GM21390 (cell line): ENCODE results near the gene KIF1A.

ENCODE experiments used
- ATAC-seq: cut with Tn5 transposase; IDR thresholded peaks from one replicate; pipeline ENCODE4 v1.9.1; 2021; ENCODE audit not compliant: unreplicated experiment

KIF1A gene

DNA sequence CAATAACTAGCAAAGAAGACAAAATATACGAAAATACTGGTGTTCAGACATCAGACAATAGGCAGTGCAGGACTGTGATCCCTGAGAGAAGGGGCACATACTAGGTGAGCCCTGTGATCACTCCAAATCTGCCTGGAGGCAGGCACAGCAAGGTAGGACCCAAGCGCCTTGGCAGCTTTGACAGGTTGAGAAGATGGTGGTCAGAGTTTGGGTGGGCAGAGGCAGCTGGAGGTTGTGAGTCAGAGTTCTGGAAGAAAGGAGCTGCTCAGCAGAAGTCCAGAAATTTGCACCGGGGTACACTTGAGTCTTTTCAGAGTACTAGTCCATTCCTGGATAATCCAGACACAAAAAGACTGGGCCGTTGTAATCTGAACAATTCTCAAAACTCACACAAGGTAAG is 14.0 kb downstream of the KIF1A start:
- no peak for ATAC-seq

DNA sequence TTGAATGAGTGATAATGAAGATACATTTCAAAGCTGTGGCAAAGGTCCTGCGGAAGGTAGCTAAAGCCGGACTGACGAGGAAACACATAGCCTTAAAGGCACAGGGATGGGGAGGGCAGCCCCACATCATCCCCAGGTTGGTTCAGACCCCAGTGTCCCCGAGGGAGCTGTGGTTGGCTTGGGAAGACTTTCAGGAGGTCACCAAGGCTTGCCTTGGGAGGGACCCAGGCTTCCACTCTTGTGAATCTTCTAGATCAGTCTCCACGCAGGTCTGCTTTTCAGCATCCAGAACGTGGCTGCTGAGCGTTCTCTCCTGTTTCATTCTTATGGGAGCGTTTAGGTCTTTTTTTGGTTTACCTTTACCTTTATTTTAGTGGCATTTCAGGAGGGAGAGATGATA is 16.8 kb downstream of the KIF1A start:
- no peak for ATAC-seq

DNA sequence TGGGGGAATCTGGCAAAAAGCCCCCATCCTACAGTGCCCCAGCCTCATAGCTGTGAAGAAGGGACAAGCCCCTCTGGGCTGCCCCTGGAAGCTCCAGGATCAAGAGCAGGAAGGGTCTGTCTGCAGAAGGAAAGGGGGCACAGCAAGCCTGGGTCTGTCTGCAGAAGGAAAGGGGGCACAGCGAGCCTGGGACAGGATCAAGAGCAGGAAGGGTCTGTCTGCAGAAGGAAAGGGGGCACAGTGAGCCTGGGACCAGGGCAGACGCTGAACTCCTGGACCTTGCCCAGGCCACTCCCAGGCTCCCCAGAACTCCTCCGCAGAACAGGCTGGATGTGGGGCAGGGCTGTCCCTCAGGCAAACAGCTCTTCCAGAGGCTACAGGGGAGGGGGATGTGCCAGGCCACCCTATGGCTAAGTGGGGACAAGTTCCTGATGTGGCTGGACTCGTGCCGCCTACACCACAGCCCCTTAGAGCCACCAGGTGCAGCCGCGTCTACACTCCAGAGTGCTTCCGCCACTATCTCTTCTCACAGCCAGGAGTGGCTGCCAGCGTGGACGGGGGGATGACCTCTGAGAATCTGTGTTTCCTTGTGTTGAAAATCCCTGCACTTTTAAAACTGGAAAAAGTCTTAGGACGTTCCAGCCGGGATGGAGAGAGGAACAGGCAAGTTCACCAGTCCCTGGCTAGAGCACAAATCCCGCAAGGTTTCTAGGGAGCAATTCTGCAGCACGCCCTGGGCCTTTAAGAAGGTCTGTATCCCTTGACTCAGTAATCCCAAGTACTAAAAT is 20.8 kb downstream of the KIF1A start:
- no peak for ATAC-seq

DNA sequence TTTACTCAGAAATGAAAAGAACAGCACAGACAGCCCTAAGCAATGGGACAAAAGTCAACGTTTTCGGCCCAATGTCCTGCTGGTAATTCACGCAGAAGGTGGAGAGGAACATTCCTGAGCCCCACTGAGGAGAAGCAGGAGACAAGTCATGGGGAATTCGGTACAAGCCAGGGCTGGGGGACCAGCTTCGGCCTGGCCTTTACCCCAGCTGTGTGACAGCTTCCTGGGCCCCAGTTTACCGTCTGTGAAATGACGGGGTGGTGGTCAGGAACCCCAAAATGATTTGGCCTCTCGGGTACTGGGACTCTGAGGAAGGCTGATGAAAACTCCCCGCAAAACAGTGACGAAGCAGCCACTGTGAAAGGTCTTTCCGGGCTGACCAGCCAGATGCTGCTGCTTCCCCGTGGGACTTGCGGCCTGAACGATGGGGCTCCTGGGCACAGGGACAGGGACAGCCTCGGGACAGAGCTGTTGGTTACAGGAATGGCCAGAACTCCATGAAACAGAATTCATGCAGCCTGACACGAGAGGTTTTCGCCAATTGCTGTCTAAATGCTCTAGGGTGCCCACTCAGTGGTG is 21.6 kb downstream of the KIF1A start:
- no peak for ATAC-seq

DNA sequence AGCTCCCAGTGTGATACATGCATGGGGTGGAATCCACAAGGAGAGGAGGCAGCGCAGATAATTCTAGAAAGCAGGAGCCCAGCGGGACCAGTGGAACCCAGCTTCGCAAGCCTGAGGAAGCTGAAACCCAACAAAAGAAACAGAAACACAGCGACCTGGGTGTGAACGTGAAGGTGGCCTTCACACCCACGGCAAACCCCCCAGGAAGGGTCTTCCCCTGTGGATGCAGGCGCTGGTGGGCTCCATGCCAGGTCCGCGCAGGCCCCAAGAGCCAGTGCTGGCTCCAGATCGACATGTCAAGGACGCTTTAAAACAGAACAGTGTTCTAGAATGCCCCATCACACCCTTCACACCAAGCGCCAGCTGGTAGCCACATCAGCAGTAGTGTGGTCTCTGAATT is 22.1 kb downstream of the KIF1A start:
- no peak for ATAC-seq

DNA sequence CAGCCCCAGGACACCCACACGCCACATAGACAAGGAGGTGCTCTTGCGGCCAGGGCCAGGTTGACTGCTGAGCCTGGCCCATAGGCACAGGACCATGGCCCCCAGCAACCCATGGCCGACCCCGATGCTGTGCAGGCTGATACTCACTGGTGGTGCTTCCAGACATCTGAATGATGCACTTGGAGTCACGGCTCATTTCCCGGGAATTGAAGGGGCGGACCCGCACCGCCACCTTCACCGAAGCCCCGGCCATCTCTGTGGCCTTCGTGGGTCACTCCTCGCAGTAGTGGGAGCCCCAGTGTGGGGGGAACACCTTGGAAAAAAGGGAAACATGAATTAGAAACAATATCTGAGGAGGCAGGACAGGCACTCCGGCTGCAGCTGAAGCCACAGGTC is 22.5 kb downstream of the KIF1A start:
- ATAC-seq: no peak

DNA sequence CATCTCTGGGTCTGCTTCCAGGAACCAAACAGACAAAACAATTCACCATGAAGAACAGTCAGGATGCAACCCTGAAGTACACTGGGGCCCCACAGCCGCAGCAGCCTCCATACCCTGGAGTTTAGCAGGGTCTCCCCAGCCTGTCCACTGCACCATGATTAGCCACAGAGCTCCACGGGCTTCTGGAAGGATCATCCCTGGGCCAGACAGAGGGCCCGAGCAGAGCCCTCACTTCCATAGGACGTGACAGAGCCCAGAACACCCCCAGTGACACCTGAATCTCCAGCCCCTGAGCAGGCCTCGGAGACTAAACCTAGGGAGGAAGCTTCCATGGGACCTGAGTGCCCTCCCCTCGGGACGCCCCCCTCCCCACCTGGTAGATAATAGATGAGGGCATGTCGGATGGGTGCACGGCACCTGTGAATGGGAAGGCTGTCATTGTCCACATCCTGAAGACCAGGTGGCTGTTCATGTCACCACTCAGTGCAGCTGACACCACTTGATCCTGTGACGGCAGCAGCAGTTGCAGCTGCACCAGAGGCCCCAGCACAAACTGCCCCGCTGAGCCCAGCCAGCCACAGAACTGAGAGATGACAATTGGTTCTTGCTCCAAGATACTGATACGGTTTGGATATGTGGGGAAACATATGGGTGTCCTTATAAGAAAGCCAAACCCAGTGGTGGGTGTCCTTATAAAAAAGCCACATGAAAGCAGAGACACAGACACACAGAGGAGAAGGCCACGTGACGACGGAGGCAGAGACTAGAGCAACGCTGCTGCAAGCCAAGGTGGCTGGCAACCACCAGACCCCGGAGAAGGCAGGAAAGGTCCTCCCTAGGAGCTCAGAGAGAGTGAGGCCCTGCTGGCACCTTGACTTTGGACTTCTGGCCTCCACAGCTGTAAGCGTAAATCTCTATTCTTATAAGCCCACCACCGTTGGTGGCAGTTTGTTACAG is 23.2 kb downstream of the KIF1A start:
- no peak for ATAC-seq

DNA sequence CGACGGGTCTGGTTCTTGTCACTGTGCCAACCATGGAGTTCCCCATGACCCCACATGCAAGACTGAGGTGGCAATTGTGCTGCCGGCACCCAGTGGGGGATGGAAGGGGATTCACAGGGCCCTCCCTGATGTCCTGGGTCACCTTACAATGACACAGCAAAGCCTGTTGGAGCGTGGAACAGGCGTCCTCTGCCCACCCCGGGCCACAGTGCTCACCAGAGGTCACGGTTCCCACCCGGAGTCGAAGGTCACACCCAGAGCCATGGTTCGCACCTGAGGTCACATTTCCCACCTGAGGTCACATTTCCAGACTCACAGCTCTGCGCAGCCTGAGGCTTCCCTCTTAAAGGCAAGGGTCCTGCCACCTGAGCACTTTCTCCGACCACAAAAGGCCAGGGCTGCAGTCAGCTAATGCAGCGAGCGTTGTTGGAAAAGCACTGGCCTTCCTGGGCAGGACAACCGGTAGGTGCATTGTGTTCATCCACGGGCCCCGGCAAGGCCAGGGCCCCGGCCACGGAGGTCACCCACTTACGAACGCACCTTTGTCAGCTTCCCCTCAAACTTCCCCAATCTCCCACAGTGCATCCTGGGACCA is 24.0 kb downstream of the KIF1A start:
- no peak for ATAC-seq

DNA sequence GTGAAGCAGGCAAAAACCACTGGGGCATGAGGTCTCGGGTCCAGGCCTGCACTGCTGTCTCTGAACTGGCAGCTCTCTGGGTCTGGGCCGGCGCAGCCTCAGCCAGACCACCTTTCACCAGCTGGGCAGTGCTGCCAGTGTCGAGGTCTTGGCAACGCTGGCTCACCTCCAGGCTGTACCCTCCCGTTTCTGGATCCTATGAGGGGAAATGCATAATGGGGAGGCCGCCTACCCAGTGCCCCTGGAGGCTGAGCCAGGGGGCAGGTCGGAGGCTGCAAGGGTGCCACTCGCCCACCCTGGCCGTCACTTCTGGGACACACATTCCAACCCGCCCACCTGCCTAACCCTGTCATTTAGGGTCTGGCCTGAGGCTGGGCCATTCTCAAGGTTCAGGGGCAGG is 24.6 kb downstream of the KIF1A start:
- ATAC-seq: no peak

DNA sequence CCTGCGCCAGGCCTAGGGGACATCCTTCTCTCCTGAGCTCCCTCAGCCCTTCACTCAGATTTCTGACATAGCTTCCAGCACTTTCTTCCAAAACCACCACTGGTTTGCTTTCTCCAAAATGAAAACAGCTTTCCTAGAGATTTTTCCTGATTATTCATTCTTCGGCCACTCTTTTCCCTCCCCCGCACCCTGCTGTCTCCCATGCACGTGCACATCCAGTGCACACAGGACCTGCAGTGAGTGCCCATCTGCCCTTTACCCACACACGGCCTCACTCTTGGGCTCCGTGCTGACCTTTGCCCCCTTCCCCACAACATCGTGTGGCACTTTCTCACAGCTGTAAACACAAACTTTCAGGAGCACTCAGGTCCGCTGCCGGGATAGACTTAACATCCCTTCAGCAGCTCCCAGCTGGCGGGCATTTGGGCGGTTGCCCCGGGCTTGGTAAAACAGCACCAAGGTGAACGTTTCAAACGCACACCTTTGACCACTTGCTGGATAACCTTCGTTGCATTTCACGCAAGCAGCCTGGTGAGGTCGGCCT is 25.8 kb downstream of the KIF1A start:
- no peak for ATAC-seq

DNA sequence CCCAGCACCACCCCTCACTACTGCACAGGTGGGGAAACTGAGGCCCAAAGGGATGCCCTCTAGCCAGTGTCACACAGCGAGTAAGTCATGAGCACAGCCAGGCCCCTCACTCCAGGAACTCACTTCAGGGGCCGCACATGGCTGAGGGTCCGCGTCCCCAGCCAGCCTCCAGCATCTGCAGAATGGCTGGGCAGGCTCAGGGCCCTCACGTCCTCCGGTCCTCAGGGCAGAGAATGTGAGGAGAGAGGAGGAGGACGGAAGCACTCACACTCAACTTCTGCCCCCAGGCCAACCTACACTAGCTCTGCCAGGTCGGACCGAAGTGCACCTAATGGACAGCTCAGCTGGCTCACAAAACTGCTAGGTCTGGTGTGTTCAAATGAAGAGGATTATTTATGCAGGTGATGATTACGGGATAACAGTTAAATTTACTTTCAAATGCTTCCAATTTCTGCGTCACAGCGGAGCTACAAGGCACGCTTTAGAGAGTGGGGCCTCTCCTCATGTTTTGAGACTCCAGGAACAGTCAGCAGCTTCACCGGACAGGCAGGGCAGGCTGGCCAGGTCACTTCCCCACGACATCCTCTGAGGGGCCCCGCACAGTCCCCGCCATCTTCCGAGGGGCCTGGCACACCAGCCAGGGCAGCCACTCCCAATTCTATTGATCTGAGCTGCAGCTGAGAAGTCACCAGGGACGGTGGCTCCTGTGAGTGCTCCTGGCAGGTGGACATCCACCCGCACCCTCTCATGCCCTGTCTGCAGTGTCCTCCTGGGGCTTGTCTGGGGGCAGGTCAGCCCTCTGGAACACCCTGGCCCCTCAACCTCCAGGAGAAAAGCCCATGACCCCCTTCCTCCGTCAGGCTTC is 26.5 kb downstream of the KIF1A start:
- no peak for ATAC-seq

DNA sequence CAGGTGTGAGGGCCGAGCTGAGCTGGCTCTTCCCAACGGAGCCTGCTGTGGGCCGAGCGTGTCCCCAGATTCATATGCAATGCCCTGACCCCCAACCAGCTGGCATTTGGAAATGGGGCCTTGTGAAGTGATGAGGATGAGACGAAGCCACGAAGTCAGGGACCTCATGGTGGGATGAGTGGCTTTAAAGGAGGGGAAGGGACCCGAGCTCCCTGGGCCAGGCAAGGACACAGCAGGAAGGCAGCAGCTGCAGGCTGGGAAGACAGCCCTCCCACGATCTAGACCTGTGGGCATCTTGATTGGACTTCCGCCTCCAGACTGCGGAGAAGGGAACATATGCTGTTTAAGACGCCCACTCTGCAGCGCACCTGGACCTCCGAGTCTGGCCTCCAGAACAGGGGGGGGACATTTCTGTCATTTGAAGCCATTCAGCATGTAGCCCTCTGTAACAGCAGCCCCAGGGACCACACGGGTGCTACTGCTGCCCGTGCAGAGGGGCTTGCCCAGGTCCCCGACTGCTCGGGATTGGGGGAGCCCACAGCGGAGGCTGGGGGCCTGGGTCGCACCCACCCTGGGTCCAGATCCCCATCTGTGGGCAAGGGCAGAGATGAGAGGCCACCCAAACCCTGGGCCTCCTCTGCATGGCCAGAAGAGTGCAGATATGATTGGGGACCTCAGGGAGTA is 27.2 kb downstream of the KIF1A start:
- ATAC-seq: no peak

DNA sequence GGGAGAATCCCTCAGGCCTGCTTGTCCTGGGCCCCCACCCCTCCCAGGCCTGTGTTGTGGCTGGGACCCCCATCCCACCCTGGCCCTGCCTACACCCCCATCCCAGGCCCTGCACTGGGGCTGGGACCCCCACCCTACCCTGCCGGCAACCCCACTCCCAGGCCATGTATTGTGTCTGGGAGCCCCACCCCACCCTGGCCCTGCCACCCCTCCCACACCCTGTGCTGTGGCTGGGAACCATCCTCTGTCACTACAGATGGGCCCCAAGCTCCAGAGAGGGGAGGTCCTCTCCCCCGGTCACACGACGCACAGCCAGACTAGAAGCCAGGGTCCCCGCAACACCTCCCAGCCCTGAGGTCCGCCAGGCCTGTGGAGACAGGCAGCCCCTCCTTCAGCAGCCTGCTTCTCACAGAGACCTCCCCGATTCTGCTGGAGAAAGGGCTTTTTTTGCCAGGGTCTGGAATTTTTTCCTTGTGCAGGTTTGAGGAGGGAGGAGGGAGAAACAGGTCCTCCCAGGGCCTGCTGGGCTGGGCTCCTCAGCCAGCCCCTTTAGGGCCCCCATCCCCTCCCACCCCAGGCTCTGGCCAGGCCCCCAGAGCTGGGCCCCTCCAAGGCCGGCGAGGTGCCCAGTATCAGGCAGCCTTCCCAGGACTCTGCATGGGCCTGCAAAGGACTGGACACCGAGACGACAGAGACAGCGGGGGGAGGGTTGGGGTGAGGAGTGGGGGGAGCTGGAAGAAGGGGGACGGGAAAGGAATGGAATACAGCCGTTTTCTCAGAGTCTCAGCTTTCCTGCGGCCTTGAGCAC is 28.0 kb downstream of the KIF1A start:
- no peak for ATAC-seq

DNA sequence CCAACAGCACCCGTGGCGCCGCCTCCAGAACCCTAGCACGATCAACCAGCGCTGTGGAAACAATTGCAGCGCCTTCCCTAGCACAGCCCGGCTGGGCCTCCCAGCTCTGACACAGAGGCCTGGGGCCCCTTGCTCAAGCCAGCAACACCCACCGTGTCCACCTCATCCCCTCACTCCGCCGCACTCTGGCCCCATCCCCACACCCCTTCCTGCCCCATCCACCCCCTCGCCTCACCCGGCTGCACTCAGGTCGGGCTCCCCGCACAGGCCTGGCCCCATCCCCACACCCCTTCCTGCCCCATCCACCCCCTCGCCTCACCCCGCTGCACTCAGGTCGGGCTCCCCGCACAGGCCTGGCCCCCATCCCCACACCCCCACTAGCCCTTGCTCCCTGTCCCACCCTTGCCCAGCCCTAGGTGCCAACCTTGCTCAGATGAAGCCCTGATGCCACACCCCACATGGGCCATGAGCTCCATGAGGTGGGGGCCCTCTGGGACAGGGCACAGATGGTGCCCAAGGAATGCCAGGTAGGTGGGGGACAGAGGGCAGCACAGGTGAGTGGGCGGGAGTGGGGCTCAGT is 28.7 kb downstream of the KIF1A start:
- no peak for ATAC-seq

DNA sequence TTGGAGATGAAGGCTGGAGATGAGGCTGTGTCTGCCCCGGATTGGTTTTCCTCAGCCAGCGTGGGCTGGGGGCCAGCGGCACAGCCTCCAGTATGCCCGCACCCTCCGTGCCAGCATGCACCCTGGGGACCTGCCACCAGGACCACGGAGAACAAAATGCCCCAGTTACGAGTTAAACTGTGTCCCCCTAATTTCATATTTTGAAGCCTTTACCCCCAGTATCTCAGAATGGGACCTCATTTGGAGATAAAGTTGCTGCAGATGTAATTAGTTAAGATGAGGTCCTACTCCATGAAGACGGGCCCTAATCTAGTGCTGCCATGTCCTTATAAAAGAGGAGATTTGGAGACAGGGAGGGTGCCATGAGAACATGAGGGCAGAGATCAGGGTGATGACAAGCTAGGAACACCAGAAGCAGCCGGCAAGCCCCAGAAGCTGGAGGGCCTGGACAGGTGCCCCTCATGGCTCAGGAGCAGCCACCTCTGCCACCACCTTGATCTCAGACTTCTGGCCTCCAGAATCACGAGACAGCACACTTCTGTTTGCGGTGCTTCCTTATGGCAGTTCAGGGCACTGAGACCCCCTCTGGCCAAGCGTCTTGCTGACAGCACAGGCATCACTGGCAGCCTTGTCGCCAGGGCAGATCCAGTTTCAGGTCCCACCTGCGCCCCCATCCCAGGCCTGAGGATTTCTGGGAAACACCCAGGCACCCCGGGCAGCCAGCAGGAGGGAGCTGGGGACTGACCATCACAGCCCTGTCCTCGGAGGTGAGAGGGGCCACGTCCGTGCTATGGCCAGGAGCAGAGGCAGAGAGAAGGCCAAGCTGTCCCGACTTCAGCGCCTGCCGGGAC is 29.4 kb downstream of the KIF1A start:
- no peak for ATAC-seq

DNA sequence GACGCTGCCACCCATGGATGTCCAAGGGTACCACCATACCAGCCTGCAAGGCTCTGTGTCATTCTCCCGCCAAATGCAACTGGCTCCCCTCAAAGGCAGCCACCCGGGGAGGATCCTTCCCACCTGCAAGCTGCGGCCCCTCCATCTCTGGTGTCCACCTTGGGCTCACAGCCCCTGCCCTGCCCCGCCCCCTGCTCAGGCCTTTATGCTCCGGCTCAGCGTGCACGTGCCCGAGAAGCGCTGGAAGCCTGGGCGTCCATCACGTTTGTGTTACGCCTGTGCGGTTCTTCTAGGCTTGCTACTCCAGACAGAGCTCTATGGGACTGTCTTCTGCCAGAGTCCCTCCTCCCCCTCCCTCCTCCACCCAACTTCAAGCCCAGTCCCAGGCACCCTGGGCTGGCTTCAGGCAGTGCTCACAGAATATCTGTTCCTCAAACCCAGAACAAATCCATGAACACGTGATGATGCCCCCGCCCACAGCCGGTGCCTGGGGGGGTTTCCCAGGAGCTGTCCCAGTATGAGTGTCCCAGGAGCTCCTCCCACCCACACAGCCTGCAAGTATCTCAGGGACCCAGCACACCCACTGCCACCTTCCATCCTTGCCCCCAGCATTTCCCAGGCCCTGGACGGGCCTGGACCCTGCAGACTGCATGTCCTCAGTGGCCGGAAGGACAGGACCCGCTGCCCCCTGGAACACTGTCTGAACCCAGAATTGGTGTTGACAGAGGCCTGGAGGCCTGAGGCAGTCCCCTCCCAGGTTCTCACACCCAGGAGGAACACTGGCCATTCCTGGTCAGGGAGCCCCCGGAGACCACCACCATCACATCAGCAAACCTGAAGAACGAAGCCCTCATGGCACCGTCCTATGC is 30.3 kb downstream of the KIF1A start:
- no peak for ATAC-seq

DNA sequence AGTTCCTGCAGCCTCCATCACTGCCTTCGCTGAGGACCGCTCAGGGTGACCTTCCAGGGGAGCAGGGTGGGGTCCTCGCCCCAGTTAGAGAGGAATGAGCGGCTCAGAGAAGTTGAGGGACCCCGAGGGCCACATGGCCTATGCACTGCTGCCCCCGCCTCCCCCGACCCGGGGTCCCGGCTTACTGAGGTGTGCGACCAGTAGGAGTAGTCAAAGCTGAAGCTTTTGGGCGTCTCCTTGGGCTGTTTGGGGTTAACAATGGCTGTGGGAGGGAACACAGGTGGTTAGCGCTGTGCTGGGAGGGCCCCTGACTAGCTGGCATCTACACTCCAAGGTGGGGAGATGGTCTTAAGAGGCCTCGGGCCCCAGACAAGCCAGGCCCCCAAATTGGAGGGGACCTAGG is 31.0 kb downstream of the KIF1A start:
- ATAC-seq: no peak
